Umbilical cord (tissue), 2 donors: ENCODE results near the gene DCST1. TPM values are rescaled to one million over a fixed set of nuclear protein-coding genes. Genes with fewer than 3 reads are reported as not detected.
A peak's percentile ranks its signal among the peaks of the same experiment; 100 is the strongest.

ENCODE experiments used
- DNase-seq: peaks from one replicate; pipeline ENCODE4 v3.0.0-alpha.2; 2015; ENCODE audit warnings: low spot score
- total RNA-seq: library from RNA; depleted of rRNA; stranded (reverse); fragments of >200 nt; gene quantifications from one replicate; pipeline ENCODE4 v1.2.3, GENCODE V29; 2014; ENCODE audit warnings: low replicate concordance; ENCODE audit not compliant: insufficient read depth

The DCST1 gene
- total RNA-seq, 1 donor from 2014 or later: not detected

DNA sequence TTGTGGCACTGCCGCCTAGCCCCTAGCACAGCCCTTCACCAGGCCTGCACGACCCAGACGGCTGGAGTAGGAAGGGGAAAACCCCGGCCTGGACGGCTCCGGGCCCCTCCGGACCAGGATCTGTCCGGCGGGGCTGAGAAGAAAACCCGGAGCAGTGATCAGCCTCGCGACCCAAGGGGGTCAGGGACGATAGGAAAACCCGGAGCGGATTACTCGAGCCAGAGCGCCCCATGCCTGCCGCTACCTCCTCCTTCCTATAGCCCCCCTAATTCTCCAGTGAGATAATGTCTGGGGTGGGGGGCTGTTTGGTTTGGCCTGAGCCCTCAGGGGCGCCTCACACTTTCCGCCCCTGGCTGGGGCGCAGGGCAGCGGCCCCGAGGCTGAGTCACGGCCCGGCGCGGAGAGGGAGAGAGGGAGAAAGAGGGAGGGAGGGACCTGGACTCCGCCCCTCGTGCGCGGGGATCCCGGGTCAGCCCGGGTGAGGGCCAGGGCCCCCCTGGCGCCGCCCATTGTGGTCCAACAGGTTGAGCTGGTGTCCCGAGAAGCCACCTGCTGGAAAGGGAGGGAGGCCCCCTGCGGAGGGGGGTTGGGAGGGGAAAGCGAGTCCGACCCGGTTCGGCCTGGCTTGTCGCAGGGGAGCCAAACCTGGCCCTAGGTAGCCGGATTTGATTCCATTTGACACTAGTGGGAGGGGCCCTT, 32.7 kb upstream of the DCST1 start:
- peak; percentile 96 for DNase-seq

DNA sequence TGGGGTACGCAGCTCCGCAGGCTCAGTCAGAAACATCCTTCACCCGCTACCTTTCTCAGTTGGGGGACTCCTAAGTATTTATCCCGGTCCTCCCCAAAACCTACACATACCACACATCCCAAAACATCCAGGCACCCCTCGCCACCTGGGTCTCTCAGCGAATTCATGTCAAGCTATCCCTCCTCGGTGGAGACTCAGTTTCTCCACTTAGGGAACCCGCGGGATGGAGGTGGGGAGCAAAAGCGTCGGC, 32.3 kb upstream of the DCST1 start:
- DNase-seq: no peak

DNA sequence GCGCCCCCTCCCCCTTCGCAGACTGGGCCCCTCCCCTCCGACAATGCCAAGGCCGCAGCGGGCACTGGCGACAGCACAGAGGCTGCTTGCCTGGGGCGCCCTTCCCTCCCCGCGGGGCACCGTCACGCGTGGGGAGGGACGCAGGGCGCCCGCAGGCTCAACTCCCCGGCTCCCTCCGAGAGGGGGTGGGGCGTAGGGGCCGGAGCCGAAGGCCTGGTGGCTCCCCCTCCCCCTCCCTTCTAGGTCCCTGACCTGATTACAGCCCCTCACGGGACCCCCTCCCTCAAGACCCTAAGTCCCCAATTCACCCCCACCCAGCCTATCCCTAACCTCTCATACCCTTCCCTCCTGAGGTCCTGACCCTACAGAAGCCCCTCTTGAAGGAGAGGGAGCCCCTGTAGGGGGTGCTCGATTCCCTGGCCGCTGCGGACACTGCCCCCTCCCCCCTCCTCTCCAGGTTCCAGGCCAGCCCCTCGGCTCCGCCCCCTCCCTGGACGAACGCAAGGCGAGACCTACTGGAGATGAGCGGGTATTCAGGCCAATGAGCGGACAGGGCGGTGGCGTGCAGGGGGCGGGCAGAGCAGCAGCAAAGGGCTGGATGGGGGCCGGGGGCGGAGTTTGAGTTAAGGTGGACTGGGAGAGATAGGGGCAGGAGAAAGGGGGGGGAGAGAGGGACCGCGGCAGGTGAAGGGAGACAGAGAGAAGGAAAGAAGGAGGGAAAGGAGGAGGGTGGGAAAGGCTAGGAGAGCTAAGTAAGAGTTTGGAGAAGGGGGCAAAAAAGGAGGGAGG, 31.8 kb upstream of the DCST1 start:
- DNase-seq: peak; percentile 100

DNA sequence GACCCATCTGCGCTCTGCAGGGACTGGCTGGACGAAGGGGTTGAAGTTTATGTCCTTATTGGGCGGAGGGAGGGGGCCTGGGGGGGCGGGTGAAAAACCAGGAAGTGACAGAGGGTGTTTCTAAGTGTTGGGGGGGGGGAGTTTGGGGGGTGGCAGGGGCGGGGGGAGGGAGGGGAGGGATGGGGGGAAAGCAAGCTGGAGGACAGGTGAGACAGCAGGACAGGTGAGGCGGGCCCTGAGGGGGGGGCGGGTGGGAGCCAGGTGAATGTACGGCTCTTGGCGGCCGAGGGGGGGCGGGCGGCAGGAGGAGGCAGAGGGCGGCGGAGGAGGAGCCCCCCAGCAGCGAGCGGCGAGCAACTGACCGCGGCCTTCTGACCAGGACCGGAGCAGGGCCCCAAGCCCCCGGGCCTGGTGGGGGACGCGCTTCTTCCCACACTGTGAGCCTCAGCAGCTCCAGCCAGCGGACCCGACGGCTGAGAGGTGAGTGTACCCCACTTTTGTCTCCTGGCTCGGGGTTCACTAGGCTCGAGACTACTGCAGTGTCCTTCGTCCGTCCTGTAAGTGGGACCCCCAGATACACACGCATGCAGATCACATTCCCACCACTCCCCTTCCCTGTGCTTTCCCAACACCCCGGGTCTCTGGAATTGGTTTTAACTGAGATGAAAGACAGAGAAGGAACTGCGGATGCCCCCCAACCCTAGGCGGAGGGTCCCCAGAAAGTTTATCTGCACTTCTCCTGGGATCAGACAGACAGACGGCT, 31.0 kb upstream of the DCST1 start, which contains the start of gene ZBTB7B:
ZBTB7B (plus strand) TSS at position 339 of the 763 bp plus-strand sequence. CDS start 11,859 bp downstream, outside the sequence.
- DNase-seq: peak; percentile 41

DNA sequence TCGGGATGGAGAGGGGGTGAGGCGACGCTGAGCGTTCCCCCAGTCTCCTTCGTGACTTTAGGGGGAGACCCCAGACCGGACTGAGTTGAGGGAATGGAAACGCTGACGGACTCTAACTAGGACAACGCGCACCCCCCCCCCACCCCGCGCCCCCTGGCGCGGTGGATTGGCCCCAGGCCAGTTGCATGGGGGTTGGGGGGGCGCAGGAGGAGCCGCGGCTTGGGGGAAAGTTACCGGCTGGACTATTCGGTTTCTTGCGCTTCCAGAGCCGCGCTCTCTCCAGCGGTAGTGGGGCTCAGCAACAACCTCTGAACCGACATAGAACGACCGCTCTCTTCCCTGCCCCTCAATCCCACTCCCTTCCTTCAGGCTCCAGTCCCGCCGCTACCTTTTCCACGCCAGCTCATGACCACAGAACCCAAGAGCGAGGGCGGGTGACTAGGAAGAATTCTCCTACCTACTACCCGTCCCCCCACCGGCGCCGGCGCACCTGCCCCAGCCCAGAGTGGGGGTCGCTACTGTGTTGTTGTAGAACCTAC, 30.3 kb upstream of the DCST1 start:
- DNase-seq: peak; percentile 39

DNA sequence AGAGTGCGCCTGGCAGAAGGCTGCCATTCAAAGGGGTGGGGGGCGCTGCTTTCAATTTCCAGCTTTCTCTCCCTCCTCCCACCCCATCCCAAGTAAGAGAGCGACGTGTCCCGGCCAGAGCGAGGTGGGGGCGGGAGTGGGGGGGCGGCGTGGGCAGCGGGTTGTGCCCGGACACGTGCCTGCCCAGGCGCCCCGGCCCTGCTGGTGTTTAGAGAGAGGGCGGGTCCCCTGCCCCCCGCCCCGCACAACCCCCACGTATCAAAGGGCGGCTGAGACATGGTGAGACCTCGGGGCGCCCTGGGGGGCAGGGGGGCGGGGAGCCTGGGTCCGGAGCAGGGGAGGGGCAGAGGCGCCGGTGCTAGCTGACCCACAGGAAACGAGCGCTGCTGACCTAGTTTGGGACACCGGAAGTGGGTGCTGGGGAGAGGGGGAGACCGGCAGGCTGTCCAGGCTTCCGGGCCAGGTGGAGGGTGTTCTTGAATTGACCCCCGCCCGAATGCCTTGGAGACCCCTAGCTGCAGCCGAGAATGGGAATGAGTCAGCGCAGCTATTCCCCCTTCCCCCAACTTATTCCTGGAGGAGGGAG, 29.8 kb upstream of the DCST1 start:
- DNase-seq: peak; percentile 48

DNA sequence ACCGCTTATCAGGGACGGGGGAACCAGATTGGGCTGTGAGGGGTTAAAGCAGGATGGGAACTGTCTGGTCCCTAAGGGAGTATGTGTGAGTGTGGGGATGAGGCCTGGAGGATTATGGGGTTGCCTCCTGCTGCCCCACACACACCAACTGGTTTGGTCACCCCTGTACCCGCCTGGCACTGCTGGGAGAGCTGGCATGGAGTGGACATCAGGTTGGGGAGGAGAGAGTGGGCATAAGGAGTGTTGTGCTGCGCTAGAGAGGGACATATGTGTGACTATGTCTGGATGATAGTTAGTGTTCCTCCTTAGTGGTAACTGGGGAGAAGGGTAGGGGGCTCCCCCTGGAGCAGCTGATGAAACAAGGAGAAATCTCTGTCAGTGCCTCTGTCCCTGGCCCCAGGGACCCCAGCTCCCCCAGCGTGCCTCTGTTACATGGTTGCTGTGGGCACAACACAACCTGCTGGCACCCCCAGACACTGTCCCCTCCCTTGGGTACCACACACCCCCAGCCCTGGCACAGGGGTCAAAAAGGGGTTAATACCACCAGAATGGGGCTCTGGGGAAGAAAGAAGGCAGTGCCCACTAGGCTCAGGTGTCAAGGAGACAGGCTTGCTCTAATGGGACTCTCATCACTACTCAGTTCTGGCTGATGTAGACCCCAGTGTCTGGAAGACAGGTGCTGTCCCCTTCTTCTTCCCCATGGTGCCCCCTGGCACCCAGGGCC, 29.1 kb upstream of the DCST1 start:
- no peak for DNase-seq

DNA sequence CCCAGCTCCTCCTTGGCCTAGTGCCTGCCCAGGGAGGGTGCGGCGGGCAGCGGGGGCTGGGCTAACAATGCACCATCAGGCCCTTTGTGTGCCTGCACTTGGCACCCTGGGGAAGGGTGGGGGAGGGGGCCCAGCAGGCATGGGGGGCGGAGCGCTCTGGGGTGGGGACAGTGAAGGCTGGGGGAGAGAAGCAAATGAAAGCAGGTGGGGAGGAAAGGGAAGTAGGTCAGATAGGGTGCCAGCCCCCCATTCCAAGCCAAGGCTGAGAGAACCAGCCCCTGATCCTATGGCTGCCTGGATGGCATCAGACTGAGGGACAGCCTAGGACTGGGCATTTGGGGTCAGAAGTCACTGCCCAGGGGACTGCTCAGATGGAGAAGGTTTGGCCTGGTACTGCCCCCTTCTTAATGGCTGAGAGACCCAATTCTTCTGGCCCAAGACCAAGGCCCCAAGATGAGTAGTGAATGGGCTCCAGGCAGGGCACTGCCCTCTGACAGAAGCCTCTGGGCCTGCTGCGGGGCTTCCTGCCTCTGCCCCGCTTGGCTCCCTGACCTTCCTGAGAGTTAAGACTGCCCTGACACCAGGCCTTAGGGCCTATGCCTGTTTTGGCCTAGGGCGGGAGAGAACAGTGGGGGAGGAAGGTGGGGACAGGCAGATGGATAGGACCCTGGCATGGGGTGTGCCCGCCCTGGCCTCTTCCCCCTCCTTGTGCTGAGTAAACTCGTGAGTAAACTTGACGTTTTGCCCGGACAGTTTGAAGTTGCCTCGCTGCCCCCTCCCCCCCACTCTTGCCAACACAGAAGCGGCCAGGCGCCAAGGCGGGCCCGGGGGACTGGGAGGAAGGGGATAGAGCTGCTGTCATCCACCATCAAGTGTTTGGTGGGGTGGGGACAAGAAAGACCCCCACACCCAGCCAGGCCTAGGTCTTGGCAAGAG, 28.3 kb upstream of the DCST1 start:
- DNase-seq: no peak

DNA sequence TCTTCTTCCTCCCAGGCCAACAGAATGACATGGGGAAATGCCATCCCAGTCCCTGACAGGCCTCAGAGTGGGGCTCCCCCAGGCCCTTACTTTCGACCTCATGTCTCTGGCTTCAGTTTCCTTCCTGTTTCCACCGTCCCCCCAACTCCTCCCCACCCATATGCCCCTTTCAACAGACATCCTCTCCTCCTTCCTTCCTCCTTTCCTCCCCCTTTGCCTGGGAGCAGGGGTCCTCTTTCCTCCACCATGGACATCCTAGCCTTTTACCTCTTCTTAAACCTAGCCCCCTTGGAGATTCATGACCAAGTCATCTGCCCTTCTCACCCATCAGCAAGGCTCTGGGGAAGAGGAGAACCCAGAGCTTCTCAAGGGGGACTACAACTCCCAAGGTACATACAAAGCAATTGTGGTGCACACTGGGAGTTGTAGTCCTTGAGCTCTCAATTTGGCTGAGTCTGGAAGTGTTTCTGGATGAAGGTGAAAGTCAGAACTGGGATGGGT, 27.0 kb upstream of the DCST1 start:
- peak; percentile 37 for DNase-seq

DNA sequence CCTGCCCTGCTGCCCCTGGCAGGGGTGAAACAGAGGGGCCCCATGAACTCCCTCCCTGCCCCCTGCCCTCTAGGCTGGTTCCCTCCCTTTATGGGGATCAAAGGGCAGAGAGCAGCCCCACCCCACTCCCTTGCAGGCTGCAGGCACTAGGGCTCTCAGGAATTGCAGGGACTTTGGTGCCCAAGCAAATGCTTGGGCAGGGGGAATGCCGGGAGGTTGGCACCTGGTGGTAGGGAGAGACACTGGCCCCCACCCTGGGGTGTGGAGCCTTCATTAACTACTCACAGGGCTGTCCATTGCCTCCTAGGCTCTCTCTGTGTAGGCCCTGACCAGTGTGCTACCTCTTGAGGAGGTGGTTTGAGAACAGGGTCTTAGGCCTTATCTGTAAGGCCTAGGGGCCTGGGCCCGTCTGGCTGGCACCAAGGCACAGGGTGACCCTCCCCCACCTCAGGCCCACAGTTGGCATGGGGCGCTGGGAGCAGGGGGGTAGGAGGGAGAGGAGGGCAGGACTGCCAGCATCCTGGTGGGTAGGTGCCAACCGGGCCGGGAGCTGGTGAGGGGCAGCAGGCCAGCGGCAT, 26.3 kb upstream of the DCST1 start:
- DNase-seq: no peak

DNA sequence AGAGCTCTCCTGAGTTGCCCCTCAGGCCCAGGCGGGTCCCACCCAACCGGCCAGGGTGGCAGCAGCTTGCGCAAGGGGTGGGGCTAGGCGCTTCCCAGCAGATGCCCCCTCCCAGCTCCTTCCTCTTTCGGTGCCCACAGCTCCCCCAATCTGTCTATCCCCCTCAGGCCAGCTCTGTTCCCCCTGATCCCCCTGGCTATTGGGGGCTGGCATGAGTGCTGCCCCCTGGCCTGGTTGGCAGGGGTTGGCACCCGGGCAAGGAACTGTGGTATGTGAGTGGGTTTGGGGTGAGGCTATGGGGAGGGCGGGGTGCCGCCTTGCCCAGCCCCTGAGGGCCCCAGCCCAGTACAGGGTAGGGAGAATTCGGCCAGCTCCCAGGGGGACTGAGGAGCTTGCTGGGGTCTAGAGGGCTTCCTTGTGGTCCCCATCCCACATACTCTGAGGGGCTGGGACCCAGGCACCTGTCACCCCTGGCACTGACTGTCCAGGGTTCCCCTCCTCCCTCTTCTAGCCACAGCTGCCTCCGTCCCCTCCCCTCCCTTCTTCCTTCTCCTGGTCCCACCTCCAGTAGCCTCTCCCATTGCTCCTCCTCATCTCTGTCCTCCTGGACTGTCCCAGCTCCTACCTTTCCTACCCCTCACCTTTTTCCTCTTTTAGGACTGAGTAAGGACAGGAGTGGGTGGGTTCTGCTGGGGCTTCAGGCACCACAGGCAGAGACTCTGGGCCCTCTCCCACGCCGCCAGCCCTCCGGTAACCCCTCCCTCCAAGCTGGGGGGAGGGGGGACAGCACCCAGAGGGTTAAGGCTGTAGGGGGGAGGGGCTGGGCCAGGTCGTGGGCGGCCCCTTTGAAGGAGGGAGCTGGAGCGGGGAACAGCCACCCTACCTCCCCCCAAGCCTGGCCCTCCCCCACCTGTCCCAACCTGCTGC, 25.3 kb upstream of the DCST1 start:
- DNase-seq: no peak

DNA sequence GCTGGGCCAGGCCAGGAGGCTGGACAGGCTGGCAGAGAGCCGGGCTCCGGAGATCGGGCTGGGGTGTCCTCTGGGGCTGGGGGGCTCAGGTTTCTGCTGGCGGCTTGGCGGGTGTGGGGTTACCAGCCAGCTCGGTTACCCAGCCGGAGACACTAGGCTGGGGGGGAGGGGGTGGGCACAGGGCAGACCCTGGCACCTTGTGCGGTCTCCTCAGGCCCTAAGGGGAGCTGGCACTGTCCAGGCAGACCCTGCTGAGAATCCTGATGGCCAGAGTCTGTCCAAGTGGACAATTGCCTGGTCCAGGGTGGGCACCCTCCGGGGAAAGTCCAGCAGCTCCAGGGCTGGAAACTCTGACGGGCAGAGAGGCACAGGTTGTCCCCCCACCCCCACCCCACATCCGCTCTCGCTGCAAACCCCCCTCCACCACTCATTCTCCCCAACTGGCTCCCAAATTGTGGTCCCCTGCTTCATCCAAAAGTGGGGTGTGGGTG, 24.4 kb upstream of the DCST1 start:
- no peak for DNase-seq

DNA sequence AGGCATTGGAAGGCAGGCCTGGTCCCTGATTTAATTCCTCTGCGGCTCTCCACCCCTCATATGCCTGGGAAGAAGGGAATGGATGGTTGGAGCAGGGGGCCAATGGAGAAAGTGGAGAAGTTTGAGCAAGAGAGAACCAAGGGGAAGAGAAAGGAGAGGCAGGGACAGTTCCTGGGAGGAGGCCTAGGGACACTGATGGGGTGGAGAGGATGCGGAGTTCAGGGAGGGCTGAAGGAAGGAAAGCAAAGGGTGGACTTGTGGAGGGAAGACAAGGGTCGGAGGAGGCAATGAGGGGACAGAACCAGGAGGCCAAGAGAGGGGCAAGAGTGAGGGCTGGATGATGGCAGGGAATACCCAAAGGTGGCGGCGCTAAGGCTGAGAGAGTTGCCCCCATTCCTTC, 23.9 kb upstream of the DCST1 start:
- DNase-seq: no peak

DNA sequence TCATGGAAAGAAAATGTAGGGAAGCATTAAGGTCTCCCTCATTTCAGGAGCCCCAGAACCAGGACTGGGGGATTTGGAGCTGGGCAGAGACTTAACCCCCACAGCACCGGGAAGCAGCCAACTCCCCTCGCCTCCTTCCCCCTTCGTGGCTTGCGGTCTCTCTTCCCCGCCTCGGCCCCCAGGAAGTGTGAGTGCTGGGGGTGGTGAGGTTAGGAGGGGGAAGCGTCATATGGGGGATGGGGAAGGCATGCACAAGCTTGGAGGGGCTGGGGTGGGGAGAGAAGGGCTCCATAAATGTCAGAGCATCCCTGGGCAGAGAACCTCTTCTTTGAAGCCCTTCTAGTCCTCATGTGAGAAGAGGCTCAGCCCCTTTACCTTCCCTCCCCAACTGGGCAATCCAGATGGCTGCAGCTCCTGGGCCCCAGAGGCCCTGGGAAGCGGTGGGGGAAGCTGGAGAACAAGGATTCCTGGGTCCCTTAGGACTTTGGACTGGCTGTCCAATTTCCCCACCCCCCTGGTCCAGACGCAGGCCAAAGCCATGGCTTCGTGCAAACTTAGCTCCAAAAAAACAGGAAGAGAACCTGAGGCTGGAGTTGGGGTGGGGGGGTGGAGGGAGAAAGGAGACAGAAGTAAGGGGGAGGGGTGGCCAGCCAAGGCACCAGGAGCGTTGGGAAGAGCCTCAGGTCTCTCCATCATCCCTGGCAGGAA, 23.3 kb upstream of the DCST1 start:
- DNase-seq: no peak

DNA sequence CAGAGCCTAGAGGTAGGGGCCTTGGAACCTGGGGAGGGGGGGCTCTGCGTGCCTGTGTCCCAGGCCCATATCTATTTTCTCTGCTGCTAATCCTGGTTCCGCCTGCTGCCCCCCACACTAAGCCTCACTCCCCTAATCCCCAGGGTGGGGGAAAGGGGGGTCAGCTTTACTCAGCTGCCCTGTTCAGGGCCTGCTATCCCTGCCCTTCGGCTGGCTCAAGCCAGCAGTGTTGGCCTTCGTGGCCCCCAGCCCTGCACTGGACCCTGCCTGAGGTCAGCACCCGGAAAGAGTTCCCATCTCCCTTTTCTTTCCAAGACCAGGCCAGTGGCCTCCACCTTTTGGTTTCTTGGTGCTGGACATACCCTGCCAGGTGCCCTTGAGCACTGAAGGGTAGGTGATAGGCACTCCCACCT, 22.6 kb upstream of the DCST1 start:
- no peak for DNase-seq

DNA sequence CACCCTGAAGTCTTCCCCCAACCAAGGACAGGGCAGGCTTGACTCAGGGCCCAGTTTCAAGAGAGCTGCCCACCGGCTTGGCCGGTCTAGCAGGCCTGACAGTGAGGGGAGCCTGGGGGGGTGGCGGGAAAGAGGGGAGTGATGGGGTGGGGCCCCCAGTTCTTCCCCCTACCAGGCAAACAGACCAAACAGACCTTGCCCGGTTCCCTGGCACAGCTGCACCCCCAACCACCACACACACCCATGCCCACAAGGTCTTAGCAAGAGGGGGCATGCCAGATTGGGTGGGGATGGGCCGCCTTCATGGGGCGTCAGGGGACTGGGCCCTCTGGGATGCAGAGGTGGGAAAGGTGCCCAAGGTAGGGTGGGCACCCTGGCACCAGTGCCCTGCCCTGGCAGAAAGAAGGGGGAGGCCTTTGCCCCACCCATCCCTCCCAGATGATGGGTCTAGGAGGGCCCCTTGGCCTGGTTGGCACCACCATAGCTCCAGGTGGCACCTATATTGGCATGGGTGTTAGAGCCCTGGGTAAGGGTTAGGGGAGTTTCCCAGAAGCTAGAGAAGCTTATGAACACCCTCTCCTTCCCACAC, 22.1 kb upstream of the DCST1 start:
- DNase-seq: no peak

DNA sequence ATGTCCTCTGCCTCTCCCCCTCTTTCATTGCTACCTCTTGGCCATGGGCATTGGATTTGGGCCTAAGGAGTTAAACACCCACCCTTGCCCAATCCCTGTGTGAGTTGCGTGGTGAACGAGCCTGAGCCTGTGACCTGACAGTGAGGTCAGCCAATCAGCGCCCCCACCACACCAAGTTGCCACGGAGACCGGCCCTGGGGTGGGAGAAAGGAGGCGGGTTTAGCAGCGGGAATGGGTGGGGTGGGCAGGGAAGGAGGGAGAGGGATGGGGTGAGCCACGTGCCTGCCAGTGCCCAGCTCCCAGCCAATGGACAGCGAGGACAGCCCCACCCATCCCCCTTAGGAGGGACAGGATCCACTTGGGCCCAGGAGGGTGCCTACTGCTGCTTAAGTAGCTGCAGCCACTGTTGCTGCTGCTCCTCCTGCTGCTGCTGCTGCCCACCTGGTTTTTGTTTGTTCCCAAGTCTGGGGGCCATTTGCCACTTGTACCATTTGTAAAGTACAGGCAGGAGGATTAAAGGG, 21.5 kb upstream of the DCST1 start:
- DNase-seq: peak; percentile 91
